Gastrocnemius medialis (tissue), 4 donors: ENCODE results near the gene ACVR1. TPM values are rescaled to one million over a fixed set of nuclear protein-coding genes. Genes with fewer than 3 reads are reported as not detected.

ENCODE experiments used
- ATAC-seq, 2 donors: fragments of 150-250 bp; one replicate each; pipeline ENCODE4 v1.9.1; 2016
- DNase-seq, 2 donors: peaks; one replicate each; pipeline ENCODE4 v3.0.0-alpha.2; 2019
- H3K27ac ChIP-seq, 4 donors: fragments of 200-600 bp; sonication (generic); 1 replicate in 1 of 4; 2 replicates in 3 of 4; pipeline ENCODE4 v1.5.1; 2016 to 2018; ENCODE audit warnings: mild to moderate bottlenecking in 2 of 4, moderate library complexity in 1 of 4
- H3K27me3 ChIP-seq, 3 donors: fragments of 200-600 bp; sonication (generic) in 2 of 3; 1 replicate in 1 of 3; 2 replicates in 2 of 3; pipeline versions ENCODE4 v1.5.1 to v1.6.0; 2016 to 2019; ENCODE audit warnings: mild to moderate bottlenecking in 1 of 3, moderate library complexity in 1 of 3
- H3K36me3 ChIP-seq, 2 donors: fragments of 200-600 bp; sonication (generic) in 1 of 2; one replicate each; pipeline ENCODE4 v1.5.1; 2017 to 2018
- H3K4me1 ChIP-seq, 2 donors: fragments of 200-600 bp; sonication (generic) in 1 of 2; one replicate each; pipeline ENCODE4 v1.5.1; 2016 to 2017; ENCODE audit warnings: mild to moderate bottlenecking in 2 of 2
- H3K4me3 ChIP-seq, 4 donors: fragments of 200-600 bp; sonication (generic) in 3 of 4; 1 replicate in 1 of 4; 2 replicates in 3 of 4; pipeline ENCODE4 v1.5.1; 2016 to 2019; ENCODE audit warnings: mild to moderate bottlenecking in 2 of 4
- H3K9me3 ChIP-seq, 3 donors: fragments of 200-600 bp; sonication (generic) in 2 of 3; 1 replicate in 1 of 3; 2 replicates in 2 of 3; pipeline ENCODE4 v1.5.1; 2016 to 2019
- POLR2A ChIP-seq, 2 donors: fragments of 450-650 bp; IDR thresholded peaks; one replicate each; pipeline ENCODE4 v1.6.1; 2017; ENCODE audit warnings: antibody characterized with exemption in 2 of 2, mild to moderate bottlenecking in 2 of 2, moderate library complexity in 2 of 2
- in situ Hi-C, 4 donors: fragments of 200-750 bp; cut with MboI; loops; one replicate each; pipeline versions ENCODE4 v1.15.0 to v1.8.0; 2017; ENCODE audit warnings: low sequenced_read_pairs in 4 of 4
- intact Hi-C: fragments of 100-400 bp; cut with DNase I; formaldehyde crosslinking; loops from one replicate; pipeline ENCODE4 v1.15.1; 2023; ENCODE audit warnings: low total_unique reads
- total RNA-seq, 4 donors: library from RNA; depleted of rRNA; stranded (reverse); fragments of >200 nt; gene quantifications; one replicate each; pipeline versions ENCODE4 v1.1.0 to v1.2.3, GENCODE V29; 2016
- TF ChIP-seq, protein P1 (sequence below), 5 experiments: fragments of 450-650 bp in 3 of 5; fragments of 200-600 bp in 2 of 5; sonication (generic) in 2 of 5; IDR thresholded peaks in 4 of 5; conservative IDR thresholded peaks in 1 of 5; 1 replicate in 4 of 5; 2 replicates in 1 of 5; pipeline ENCODE4 v1.5.1; 2016 to 2019; ENCODE audit warnings: antibody characterized with exemption in 5 of 5, mild to moderate bottlenecking in 3 of 5, moderate library complexity in 3 of 5

Gene ACVR1
- total RNA-seq, 4 donors from 2014 or later = 10.8 to 18.4 (median 12.2) TPM

DNA sequence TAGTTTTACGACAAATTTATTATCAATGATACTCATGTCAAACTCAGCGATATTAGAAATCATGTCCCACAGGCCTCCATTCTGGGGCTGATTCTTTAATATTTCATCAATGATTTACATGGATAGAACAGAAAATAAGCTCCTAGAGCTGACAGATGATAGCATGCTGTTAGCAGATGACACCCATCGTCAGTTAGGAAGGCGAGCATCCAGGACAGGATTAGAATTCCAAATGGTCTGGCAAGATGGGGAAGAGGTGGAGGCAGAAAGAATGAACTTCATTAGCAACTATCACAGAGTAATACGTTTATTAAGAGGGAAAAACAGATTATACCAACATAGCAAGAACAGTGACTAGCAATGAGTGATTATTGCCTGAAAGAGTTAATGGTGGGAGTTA, 46.2 kb upstream of the ACVR1 start:
- DNase-seq = no peak
- no peak for TF ChIP-seq POLR2A (IDR thresholded peaks at IDR 0.05)
- TF ChIP-seq, protein P1, sequence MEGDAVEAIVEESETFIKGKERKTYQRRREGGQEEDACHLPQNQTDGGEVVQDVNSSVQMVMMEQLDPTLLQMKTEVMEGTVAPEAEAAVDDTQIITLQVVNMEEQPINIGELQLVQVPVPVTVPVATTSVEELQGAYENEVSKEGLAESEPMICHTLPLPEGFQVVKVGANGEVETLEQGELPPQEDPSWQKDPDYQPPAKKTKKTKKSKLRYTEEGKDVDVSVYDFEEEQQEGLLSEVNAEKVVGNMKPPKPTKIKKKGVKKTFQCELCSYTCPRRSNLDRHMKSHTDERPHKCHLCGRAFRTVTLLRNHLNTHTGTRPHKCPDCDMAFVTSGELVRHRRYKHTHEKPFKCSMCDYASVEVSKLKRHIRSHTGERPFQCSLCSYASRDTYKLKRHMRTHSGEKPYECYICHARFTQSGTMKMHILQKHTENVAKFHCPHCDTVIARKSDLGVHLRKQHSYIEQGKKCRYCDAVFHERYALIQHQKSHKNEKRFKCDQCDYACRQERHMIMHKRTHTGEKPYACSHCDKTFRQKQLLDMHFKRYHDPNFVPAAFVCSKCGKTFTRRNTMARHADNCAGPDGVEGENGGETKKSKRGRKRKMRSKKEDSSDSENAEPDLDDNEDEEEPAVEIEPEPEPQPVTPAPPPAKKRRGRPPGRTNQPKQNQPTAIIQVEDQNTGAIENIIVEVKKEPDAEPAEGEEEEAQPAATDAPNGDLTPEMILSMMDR (IDR thresholded peaks at IDR 0.05 in 4 of 5, conservative IDR thresholded peaks at IDR 0.05 in 1 of 5) = no peak
- Histone ChIP-seq H3K27me3 (no peaks in the 10 kb centered on the region), H3K9me3 (no peaks in the 10 kb centered on the region), H3K4me1 (no peaks in the 10 kb centered on the region), H3K4me3 (no peak overlapping the region), H3K36me3 (no peaks in the 10 kb centered on the region), H3K27ac (no peak overlapping the region)
- no peak for ATAC-seq
- in situ Hi-C loops (no loop called here), intact Hi-C loops (no loop called here)

- no peaks in the 10 kb centered on the region for H3K4me1 ChIP-seq
- intact Hi-C loops = no loop called here
- no peaks in the 10 kb centered on the region for H3K27me3 ChIP-seq
- H3K4me3 ChIP-seq = no peak overlapping the region
- no peaks in the 10 kb centered on the region for H3K9me3 ChIP-seq
- no peaks in the 10 kb centered on the region for H3K36me3 ChIP-seq
- in situ Hi-C loops = no loop called here
- TF ChIP-seq, protein P1 (IDR thresholded peaks at IDR 0.05 in 4 of 5, conservative IDR thresholded peaks at IDR 0.05 in 1 of 5) = no peak
- no peak for TF ChIP-seq POLR2A (IDR thresholded peaks at IDR 0.05)
- DNase-seq (no peak), ATAC-seq (no peak)
- no peak overlapping the region for H3K27ac ChIP-seq
These were observed 44.6 kb upstream of the ACVR1 start for GRCh38 chr2:157920736-157921135.

DNA sequence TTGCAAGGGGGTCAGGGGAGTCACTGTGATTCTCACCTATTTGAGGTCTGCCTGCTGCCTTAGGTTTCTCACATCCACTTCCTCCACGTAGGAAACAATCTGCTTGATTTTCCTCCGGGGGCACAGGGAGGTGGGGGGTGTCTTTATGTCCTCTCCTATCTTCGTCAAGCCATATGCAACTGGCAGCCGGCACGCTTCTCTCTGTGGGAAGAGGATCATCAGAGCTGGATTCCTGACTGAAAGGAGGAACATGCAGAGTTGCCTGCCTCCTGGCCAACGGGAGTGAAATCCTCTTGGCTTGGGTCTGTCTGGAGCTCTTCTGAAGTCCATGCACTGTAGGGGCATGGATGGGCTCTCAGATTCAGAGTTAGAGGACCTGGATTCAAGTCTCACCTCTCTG, 43.1 kb upstream of the ACVR1 start:
- ATAC-seq (no peak), DNase-seq (no peak)
- no peaks in the 10 kb centered on the region for H3K27me3 ChIP-seq
- H3K36me3 ChIP-seq = no peaks in the 10 kb centered on the region
- H3K4me3 ChIP-seq = no peak overlapping the region
- no peak overlapping the region for H3K27ac ChIP-seq
- TF ChIP-seq, protein P1 (IDR thresholded peaks at IDR 0.05 in 4 of 5, conservative IDR thresholded peaks at IDR 0.05 in 1 of 5) = no peak
- TF ChIP-seq POLR2A (IDR thresholded peaks at IDR 0.05) = no peak
- in situ Hi-C loops (no loop called here), intact Hi-C loops (no loop called here)
- H3K9me3 ChIP-seq = no peaks in the 10 kb centered on the region
- no peaks in the 10 kb centered on the region for H3K4me1 ChIP-seq

DNA sequence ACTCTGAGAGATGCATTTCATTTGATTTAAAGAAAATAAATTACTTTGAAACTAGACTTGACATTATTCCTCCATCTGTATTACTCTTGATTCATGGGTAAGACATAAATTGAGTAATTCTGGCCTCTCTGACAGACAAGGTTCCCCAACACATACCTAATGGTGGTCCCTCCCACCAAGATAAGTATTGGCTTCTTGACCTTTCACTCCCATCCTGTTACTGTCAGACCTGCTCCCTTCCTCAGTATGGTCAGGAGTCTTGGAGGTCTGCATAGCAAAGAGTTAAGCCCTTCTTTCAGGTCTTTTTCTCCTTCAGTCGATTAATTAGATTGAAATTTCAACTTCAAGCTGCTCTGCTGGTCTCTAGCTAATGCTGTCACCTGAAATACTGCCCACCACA, 42.2 kb upstream of the ACVR1 start:
- Histone ChIP-seq H3K4me1 (no peaks in the 10 kb centered on the region), H3K27me3 (no peaks in the 10 kb centered on the region), H3K36me3 (no peaks in the 10 kb centered on the region), H3K4me3 (no peak overlapping the region), H3K27ac (no peak overlapping the region), H3K9me3 (no peaks in the 10 kb centered on the region)
- intact Hi-C loops (no loop called here), in situ Hi-C loops (no loop called here)
- TF ChIP-seq, protein P1 (IDR thresholded peaks at IDR 0.05 in 4 of 5, conservative IDR thresholded peaks at IDR 0.05 in 1 of 5) = no peak
- ATAC-seq = no peak
- no peak for DNase-seq

GRCh38 chr2:157911750-157912149, 35.6 kb upstream of the ACVR1 start:
- DNase-seq (no peak), ATAC-seq (no peak)
- Histone ChIP-seq H3K27me3 (no peaks in the 10 kb centered on the region), H3K9me3 (no peaks in the 10 kb centered on the region), H3K36me3 (no peaks in the 10 kb centered on the region), H3K27ac (no peak overlapping the region), H3K4me1 (no peaks in the 10 kb centered on the region), H3K4me3 (no peak overlapping the region)
- no peak for TF ChIP-seq POLR2A (IDR thresholded peaks at IDR 0.05)
- TF ChIP-seq, protein P1 (IDR thresholded peaks at IDR 0.05 in 4 of 5, conservative IDR thresholded peaks at IDR 0.05 in 1 of 5) = no peak
- intact Hi-C loops (no loop called here), in situ Hi-C loops (no loop called here)
